Choroid plexus epithelial cell (primary cell): ENCODE measurements around the gene PPARG.

Experiments used
- DNase-seq: peaks from one replicate; pipeline ENCODE4 v3.0.0-alpha.2; 2010; ENCODE audit warnings: low read depth
- H3K4me3 ChIP-seq: 2 replicates; pipeline ENCODE4 v1.5.1; 2011; ENCODE audit warnings: low read depth, mild to moderate bottlenecking, control low read depth, low read length, moderate library complexity
- CTCF ChIP-seq: conservative IDR thresholded peaks from 2 replicates; pipeline ENCODE4 v1.5.1; 2011; ENCODE audit warnings: low read depth, mild to moderate bottlenecking, control low read depth, inconsistent platforms, low read length, moderate library complexity

PPARG gene

DNA sequence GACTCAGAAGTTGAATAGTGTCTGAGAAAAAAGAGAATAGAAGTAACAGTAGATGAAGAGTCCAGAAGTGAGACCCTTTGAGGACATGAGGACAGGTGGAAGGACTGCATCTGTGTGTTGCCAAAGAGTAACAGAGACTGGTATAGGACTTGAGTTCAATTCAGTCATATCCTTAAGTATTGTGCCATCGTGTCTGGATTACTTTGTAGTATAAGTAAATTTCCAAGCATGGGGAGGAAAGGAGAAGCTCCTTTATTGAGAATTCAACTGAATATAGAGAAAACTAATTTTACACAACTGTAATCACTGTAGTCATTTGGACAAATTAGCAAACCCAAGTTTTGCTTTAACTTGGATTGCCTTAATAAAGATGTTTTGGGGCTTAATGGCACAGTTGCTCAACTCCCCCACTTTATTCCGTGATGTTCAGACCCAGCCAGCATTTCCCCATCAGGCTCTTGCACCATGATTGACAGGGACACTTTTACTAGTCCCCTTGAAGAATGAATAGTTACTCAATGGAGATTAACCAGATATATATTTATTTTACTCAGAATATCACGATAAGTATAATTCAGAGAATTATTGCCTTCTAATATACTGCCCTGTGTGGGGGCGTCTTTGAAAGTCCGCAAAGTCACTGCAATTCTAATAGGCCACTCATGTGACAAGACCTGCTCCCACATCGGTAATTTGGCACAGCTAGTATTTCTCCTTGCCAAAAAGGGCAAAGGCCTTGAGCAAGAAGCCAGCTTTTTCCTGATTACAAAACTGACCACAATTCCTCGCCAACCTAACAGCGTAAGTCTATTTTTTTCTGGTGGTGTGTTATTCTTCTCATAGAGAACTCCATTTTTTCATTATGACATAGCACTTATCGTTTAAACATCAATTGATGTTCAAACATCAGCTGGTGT lies 61.3 kb downstream of the PPARG start:
- TF ChIP-seq CTCF: no peak
- H3K4me3 ChIP-seq: no peak overlapping the region
- DNase-seq: peak; percentile 89

DNA sequence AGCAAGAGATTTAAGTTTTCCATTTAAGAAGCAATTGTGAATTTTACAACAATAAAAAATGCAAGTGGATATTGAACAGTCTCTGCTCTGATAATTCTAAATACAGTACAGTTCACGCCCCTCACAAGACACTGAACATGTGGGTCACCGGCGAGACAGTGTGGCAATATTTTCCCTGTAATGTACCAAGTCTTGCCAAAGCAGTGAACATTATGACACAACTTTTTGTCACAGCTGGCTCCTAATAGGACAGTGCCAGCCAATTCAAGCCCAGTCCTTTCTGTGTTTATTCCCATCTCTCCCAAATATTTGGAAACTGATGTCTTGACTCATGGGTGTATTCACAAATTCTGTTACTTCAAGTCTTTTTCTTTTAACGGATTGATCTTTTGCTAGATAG lies 62.3 kb downstream of the PPARG start:
- H3K4me3 ChIP-seq: no peak overlapping the region
- TF ChIP-seq CTCF: no peak
- no peak for DNase-seq

DNA sequence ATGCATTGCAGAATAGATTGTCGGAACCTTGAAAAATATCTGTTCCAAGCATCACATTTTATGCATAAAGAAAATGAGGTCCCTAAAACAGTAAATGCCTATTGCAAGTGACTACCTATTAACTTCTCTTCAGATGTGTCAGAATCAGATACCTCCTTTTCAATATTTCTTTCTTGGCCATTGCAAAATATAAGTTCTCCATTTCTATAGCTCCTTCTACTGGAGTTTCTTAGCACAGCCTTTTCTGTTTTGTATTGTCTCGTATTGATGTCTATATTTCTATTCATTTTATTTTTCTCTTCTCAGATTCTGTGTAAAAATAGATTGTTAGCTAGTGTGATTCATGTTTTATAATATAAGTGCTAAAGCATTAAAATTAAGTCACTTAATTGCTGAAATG lies 63.4 kb downstream of the PPARG start:
- peak; percentile 41 for DNase-seq
- no peak overlapping the region for H3K4me3 ChIP-seq
- no peak for TF ChIP-seq CTCF

DNA sequence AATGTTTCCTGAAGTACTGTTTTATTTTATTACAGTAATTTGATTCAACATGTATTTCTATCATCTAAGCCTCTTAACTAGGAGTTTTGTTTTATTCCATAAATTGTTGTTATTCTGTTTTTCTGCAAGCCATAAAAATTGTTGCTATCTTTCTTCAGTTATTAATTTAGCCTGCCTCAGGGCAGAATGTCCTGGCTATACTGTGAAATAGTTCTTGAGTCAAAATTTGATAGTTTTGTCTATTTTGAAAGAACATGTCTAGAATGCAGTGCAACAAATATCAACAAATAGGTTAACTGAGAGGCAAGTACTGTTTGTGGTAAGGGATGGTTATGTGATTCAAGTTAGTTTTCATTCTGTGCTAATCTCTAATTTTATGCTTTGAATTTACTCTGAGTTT lies 63.9 kb downstream of the PPARG start:
- H3K4me3 ChIP-seq: no peak overlapping the region
- DNase-seq: no peak
- no peak for TF ChIP-seq CTCF

DNA sequence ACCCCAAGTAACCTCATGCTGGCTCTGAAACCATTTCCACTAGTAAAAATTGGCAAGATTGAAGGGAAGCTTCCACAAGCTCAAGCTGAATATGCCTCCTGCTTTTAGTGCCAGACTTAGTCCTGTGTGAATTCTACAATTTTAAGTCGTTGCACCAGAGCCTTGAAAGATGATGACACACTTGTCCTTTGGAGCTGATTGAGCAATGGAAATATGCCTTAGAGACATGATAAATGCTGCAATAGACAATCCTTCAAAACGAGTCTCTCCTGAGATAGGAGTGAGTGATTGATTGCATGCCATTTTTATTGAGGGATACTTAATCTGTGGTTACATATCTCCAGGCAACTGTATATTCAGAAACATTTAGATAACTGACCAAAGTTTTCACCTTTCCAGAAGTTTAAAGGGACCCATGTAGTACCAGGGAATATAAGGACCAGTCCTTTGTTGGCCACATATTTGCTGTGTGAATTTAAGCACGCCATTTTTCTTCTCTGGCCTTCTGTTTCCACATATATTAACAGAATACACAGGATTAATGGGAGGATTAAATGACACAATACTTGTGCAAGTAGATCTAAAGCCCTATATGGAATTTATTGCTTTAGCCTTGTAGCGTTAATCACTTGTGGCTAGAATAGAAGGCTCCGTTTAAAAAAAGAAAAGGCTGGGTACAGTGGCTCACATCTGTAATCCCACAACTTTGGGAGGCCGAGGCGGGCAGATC lies 65.1 kb downstream of the PPARG start:
- TF ChIP-seq CTCF: no peak
- peak; percentile 68 for DNase-seq
- H3K4me3 ChIP-seq: no peak overlapping the region

- no peak for TF ChIP-seq CTCF
- no peak overlapping the region for H3K4me3 ChIP-seq
- DNase-seq: no peak
These were observed 67.3 kb downstream of the PPARG start for GRCh38 chr3:12356175-12356574.
